ENCODE data around the gene SYTL2. TPM values are rescaled to one million over a fixed set of nuclear protein-coding genes. Genes with fewer than 3 reads are reported as not detected.
A peak's percentile ranks its signal among the peaks of the same experiment; 100 is the strongest.

SYTL2 gene
- total RNA-seq, 2 donors from 2014 or later, result 10.5 to 12.1 TPM

- ATAC-seq (replicated peaks), result peak; percentile 99
- H3K4me3 Mint-ChIP-seq, result peak within 1 kb of the TSS; percentile 99
- peaks cover 25% of the 10 kb centered on the region for H3K36me3 Mint-ChIP-seq (ENCODE audit: low read depth)
- H3K9me3 Mint-ChIP-seq, result no peaks in the 10 kb centered on the region
- H3K4me1 Mint-ChIP-seq, result peaks cover 9% of the 10 kb centered on the region
- no peaks in the 10 kb centered on the region for H3K27me3 Mint-ChIP-seq
- peak within 1 kb of the TSS; percentile 98 for H3K27ac Mint-ChIP-seq
Measured at GRCh38 chr11:85647604-85648299, 163.2 kb downstream of the SYTL2 start, which contains the start of gene TMEM126A. Gene TMEM126A (plus strand): TSS chr11:85647967. CDS start chr11:85650256, 2,289 bp downstream.

GRCh38 chr11:85647078-85647477 is 163.9 kb downstream of the SYTL2 start:
- peaks cover 18% of the 10 kb centered on the region for H3K36me3 Mint-ChIP-seq (ENCODE audit: low read depth)
- H3K4me3 Mint-ChIP-seq, result peak overlapping the region; percentile 99
- H3K9me3 Mint-ChIP-seq, result no peaks in the 10 kb centered on the region
- peaks cover 9% of the 10 kb centered on the region for H3K4me1 Mint-ChIP-seq
- no peaks in the 10 kb centered on the region for H3K27me3 Mint-ChIP-seq
- no peak for ATAC-seq (replicated peaks)
- peak overlapping the region; percentile 98 for H3K27ac Mint-ChIP-seq

Other genes with a start within 250 kb of the SYTL2 start
- gene DLG2, start 183.8 kb downstream of the SYTL2 start, total RNA-seq, result 1 to 10 TPM; 1.5 to 1.9 TPM
- 10 to 100 TPM; 48.9 to 64.9 TPM for gene TMEM126B, start 182.5 kb downstream of the SYTL2 start, total RNA-seq
- 10 to 100 TPM; 28.4 to 56.4 TPM for gene TMEM126A, start 163.2 kb downstream of the SYTL2 start, total RNA-seq
- gene CREBZF, start 146.0 kb downstream of the SYTL2 start, total RNA-seq, result 10 to 100 TPM; 47.5 to 56.7 TPM
- gene CCDC89, start 124.9 kb downstream of the SYTL2 start, total RNA-seq, result not detected
- not detected for gene CCDC83, start 44.2 kb upstream of the SYTL2 start, total RNA-seq

Data from activated T-helper 17 cell treated with anti-CD3 and anti-CD28 coated beads, Interleukin-2, amount 50 U/mL, for 72 hours (primary cell).